SK-N-SH treated with all-trans-retinoic acid at 6 μM for 48 hours (cell line): ENCODE measurements around the gene CCNJ.

Source experiments
- CSDC2 ChIP-seq: fragments of 250-450 bp; sonication (Bioruptor Pico); IDR thresholded peaks from 2 replicates; pipeline ENCODE4 v1.5.0; 2020; ENCODE audit warnings: mild to moderate bottlenecking, moderate library complexity
- ISL1 ChIP-seq: fragments of 250-450 bp; sonication (Bioruptor Pico); IDR thresholded peaks from 2 replicates; pipeline ENCODE4 v2.1.2; 2022; ENCODE audit warnings: mild to moderate bottlenecking, moderate library complexity
- PATZ1 ChIP-seq: fragments of 250-450 bp; sonication (Bioruptor Pico); IDR thresholded peaks from 2 replicates; pipeline ENCODE4 v1.8.0; 2020; ENCODE audit warnings: mild to moderate bottlenecking, moderate library complexity, borderline replicate concordance
- PPARA ChIP-seq: fragments of 250-450 bp; sonication (Bioruptor Pico); IDR thresholded peaks from 2 replicates; pipeline ENCODE4 v1.5.0; 2020; ENCODE audit warnings: mild to moderate bottlenecking, borderline replicate concordance
- RARB ChIP-seq: fragments of 250-450 bp; sonication (Bioruptor Pico); IDR thresholded peaks from 2 replicates; pipeline ENCODE4 v1.8.0; 2021; ENCODE audit warnings: mild to moderate bottlenecking, moderate library complexity
- TCF4 ChIP-seq: fragments of 250-450 bp; sonication (Bioruptor Pico); IDR thresholded peaks from 2 replicates; pipeline ENCODE4 v1.8.0; 2021; ENCODE audit warnings: mild to moderate bottlenecking, moderate library complexity, borderline replicate concordance
- ZFP30 ChIP-seq: fragments of 450-650 bp; formaldehyde crosslinking; IDR thresholded peaks from 2 replicates; pipeline ENCODE4 v1.5.0; 2022; ENCODE audit warnings: mild to moderate bottlenecking, moderate library complexity
- ZNF565 ChIP-seq: fragments of 450-650 bp; formaldehyde crosslinking; conservative IDR thresholded peaks from 2 replicates; pipeline ENCODE4 v1.5.0; 2020; ENCODE audit warnings: low read depth, mild to moderate bottlenecking, moderate library complexity
- ZNF8 ChIP-seq: fragments of 450-650 bp; formaldehyde crosslinking; IDR thresholded peaks from 2 replicates; pipeline ENCODE4 v1.5.0; 2020; ENCODE audit warnings: mild to moderate bottlenecking, moderate library complexity

GRCh38 chr10:96047004-96047649 lies 3.7 kb downstream of the CCNJ start:
- TF ChIP-seq ISL1 (CRISPR knock-in tag) = no peak
- TF ChIP-seq PPARA (CRISPR knock-in tag) = no peak
- TF ChIP-seq ZNF8 = no peak
- no peak for TF ChIP-seq TCF4 (CRISPR knock-in tag)
- TF ChIP-seq ZNF565 (CRISPR knock-in tag) = no peak
- TF ChIP-seq PATZ1 = no peak
- TF ChIP-seq ZFP30 (CRISPR knock-in tag) = no peak
- no peak for TF ChIP-seq RARB
- TF ChIP-seq CSDC2 = no peak
